HG03342 (cell line): ENCODE measurements around the gene GNAI2.
A peak's percentile ranks its signal among the peaks of the same experiment; 100 is the strongest.
"Not testable (repeated sequence)": the region's sequence is repeated elsewhere in the genome, so short reads cannot be mapped to it uniquely, and the experiment has no call there.

Source experiments
- ATAC-seq: cut with Tn5 transposase; IDR thresholded peaks from one replicate; pipeline ENCODE4 v1.9.1; 2021; ENCODE audit warnings: mild to moderate bottlenecking, moderate library complexity; ENCODE audit not compliant: unreplicated experiment

Gene GNAI2

DNA sequence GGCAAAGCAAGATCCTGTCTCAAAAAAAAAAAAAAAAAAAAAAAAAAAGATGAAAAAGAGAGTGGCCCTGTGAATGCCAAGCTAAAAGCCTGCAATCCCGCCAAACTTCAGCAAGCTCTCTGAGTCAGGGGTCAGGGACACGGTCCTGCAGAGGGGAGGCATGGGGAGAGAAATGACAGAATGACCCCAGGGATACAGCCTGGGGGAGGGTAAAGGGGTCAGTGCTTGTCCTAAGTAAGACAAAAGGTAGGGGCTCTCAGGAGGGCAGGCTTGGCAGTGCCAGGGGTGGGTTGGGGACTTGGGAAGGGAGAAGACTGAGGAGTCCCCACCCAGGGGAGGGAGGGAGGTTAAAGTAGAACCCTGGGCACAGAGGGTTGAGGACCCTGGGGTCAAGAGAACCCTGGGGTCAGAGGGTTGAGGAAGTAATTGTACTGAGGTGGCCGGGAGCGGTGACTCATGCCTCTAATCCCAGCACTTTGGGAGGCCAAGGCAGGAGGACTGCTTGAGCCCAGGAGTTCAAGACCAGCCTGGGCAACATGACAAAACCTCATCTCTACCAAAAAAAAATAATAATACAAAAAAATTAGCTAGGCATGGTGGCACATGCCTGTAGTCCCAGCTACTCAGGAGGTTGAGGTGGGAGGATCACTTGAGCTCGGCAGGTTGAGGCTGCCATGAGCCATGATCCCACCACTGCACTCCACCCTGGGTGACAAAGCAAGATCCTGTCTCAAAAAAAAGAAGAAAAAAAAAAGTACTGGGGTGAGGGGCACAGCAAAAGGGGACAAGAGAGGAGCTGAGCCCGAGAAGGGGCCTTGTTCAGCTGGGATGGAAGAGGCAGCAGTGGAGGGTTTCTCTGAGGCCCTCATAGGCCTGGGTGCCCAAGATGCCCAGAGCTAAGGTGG, 27.7 kb downstream of the GNAI2 start:
- ATAC-seq, result no peak

DNA sequence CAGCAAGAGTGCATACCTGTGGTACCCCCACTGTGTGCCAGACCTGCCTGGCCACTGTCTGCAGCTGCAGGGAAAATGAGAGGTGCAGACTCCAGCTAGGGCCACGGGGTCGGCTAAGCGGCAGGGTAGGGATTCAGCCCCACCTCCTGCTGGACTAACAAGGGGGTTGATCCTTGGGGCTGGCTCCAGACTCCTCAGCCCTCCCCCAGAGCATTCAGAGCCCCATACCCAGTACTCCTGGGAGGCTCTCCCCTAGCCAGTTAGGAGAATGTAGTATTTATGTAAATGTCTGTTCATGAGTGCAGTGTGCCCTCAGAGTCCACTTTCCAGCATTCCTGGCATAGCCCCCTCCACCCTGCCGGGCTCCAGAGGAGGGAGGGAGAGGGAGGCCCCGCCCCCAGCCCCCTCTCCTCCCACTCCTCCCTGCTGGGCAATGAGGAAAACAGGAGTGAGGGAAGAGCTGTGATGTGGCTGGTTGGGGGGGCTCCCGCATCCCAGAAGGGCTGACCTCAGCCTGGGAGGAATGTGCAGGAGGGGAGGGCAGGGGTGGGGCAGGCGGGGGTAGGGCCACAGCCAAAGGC, 28.5 kb downstream of the GNAI2 start:
- ATAC-seq, result no peak

DNA sequence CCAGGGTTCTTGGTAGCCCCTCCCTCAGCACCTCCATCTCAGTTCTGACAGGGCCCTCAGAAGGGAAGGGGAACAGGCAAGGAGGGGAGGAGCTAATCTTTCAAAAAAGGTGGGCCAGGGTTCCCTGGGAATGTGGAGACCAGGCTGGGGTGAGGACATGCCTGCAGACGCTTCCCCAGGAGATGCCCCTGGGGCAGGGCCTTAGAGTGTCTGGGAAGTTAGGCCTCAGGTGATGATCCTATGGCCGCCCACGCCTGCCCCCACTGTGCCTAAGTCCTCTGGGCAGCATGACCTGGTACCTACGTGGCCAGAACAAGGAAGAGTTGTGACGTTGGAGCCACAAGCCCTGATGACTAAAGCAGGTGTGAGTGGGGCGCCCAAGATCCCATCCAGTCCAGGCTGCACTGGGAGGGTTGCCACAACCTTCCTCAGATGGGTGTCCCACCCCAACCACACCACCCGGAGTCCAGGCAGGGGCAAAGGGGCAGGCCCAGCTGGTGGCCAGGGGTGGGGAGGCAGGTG, 29.0 kb downstream of the GNAI2 start:
- no peak for ATAC-seq

DNA sequence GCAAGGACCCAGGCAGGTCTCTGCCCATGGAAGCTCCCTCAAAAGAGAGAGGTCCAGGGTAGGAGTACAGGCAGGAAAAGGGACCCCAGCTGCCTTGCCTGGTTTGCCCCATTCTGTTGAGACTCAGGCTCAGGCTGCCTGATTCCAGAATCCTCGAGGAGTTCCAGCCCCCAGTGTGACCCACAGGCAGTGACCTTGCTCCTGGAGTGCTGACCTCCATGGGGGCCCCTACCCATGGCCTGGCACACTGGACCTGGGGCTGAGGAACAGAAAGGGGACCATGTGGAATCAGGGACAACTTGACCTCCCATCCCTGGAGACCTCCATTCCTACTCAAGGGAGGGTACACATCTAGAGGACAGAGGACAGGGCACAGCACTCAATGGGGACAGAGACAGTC, 29.6 kb downstream of the GNAI2 start:
- no peak for ATAC-seq

DNA sequence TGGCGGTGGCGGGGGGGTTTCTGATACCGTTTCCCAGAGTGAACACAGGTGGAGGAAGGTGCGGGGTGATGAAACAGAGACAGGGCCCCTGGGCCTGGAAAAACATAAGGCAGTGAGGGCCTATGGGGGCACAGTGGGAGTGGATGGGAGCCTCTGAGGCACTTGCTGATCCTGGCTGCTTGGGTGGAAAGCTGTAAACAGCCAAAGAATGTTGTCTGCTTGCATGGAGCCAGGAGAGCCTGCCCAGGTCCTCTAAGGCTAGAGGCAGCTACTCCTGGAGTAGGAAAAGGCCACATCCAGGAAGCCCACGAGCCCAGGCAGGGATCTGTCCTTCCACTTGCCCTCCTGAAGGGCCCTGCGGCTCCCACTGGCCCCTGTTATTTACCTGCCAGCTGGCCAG, 30.0 kb downstream of the GNAI2 start:
- no peak for ATAC-seq

DNA sequence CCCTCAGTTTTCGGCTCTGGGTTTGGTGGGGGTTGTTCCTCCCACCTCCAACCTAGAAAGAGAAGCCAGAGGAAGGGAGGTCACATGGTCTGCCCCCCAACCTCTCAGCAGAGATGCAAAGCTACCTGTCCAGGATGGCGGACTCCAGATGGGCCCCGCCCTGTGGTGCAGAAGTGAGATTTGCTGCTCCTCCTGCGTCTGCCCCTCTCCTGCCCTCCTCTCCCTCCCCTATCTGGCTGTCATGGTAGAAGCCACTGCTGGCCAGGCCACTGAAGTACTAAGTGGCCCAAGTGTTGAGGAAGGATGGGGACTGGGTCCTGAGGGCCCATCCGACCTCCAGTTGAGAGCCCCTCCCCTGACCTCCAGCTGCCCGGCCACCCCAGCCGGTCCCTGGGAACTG, 30.8 kb downstream of the GNAI2 start:
- ATAC-seq, result no peak

DNA sequence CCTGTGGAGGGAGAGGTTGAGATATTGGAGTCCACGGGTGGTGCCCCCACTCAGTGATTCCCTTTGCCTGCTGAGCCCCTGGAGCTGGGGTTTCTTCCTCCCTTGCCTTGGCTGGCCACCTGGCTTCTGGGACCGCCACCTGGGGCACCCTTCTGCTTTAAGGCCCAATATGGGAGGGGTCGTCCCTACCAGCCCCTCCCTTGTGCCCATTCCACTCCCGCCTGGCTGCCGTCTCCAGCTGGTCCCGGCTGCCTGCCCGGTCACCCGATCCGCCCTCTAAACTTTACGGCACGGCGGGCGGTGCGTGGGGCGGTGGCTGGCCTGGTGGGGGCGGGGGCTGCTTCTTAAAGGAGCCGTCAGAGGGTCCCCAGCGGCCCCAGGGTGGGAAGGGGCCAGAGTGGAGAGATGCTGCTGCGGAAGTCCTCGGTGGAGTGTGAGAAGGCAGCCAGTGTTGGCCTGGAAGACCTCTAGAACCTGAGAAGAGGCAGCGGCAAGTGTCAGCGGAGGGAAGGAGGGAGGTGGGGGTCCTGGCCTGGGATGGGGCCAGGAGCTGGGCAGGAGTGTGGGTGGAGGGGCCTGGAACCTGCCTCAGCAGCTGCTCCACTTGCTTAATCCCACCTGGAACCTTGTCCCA, 31.4 kb downstream of the GNAI2 start:
- no peak for ATAC-seq

DNA sequence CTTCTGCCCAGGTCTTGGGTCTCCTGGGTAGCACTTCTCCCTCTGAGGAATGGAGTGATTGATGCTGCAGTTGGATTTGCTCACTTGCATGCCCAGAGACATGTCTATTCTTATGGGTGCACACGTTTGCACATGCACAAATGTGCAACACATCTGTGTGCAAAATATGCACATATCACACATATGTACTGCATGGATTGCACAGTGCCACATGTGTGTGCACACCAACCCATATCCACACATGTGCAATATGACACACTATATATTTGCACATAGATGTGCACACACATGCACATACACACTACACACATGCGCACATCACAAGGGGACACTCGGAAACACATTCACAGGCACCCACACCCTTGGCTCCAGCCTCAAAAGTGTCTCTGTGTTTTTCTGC, 32.3 kb downstream of the GNAI2 start:
- ATAC-seq, result no peak

DNA sequence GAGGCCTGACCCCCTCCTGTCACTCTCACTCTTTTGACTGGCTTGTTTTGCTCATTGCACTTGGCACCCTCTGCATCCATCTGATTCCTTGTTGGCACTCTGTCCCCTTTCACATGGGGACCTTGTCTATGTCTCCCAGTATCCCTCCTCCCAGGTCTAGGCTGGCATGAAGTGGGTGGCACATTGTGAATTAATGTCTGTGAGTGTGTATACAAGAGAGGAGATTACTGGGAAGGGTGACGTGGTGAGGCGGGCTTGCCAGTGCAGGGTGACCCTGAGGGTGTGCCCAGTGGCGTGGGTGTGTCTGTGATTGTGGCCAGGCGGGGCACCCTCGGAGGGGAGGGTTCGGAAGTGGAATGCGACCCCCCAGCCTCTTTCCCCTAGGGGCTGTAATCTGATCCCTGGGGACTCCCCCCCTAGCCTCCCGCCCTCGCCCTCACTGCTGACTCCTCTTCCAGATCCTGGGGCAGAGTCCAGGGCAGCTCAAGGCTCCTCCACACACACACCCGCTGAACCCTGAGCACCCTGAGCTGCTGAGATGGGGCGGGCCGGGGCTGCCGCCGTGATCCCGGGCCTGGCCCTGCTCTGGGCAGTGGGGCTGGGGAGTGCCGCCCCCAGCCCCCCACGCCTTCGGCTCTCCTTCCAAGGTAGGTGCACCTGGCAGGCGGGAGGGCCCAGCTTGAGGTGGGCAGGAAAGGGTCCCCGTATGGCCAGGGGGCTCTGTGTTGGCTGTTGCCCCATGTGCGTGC, 32.9 kb downstream of the GNAI2 start, which contains the start of gene SEMA3B:
SEMA3B (plus strand) TSS at position 445 of the 749 bp plus-strand sequence; CDS start at position 539, 94 bp downstream.
- ATAC-seq, result no peak

DNA sequence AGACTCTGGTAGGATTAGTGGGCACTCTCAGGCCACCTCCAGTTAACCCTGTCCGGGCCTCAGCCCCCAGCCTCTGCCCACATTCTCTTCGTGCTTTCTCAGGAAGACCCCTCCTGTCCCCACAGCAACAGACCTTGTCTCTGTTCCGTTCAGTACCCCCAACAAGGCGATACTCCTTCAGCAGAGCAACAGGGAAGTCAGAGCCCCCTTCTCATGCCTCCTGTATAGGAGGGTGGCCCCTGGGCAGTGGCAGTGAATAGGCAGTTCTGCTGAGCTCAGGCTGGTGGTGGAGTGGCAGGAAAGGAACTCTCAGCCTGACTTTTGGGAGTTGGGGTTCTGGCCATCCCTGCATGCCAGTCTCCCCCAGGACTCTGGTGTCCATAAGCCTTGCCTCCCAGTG, 33.5 kb downstream of the GNAI2 start:
- no peak for ATAC-seq

DNA sequence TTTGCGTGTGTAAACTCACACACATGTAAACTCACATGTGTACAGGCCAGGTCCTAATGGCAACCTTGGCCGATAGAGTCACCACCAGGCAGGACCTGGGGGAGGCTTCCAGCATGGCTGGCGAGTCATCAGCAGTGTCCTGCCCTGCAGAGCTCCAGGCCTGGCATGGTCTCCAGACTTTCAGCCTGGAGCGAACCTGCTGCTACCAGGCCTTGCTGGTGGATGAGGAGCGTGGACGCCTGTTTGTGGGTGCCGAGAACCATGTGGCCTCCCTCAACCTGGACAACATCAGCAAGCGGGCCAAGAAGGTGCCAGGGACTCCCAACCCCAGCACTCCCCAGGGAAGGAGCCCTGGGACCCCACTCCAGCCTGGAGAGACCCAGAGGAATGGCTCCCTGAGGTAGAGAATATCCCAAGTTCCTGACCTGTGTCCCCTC, 34.0 kb downstream of the GNAI2 start:
- ATAC-seq, result no peak

DNA sequence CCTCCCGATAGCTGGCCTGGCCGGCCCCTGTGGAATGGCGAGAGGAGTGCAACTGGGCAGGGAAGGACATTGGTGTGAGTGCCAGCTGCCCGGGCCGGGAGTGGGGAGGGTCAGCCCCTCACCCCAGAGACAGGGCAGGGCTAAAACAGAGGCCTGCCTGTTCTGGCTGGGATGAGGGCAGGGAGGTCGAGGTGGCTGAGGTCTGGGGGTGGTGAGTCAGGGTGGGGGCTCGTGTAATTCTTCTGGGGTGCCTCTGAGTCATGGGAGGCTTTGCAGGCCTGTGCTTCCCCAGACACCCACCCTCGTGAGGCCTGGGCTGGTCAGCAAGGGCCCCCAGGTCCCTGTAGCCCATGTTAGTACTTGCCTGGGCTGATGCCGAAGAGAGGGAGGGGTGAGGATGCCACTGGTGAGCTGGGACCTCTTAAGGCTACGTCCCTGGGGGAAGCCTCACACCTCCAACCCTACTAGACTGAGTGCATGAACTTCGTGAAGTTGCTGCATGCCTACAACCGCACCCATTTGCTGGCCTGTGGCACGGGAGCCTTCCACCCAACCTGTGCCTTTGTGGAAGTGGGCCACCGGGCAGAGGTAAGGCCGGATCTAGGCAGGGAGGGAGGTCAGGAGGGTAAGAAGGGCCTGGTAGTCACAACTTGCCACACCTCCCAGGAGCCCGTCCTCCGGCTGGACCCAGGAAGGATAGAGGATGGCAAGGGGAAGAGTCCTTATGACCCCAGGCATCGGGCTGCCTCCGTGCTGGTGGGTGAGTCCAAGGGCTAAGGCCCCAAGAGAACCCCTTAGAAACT, 34.6 kb downstream of the GNAI2 start:
- no peak for ATAC-seq

DNA sequence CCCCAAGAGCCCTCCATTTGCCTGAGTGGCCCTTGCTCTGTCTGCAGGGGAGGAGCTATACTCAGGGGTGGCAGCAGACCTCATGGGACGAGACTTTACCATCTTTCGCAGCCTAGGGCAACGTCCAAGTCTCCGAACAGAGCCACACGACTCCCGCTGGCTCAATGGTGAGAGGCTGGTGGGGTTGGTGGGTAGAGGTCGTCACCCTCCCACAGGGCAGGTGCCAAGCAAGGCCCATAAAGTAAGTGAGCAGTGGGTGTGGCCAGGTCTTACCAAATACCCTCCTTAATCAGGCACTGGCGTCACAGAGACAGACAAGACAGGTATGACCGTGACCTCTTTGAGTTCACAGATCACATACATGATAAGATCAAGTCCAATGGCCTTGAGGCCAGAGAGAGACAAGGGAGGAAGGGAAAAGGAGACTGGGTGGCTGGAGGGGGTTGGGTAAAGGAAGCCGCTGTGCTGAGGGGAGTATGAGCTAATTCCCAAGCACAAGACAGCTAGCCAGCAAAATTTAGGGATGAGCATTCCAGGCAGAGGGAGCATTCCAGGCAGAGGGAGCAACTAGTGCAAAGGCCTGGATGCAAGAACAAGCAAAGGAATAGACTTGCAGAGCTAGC, 35.4 kb downstream of the GNAI2 start:
- no peak for ATAC-seq

DNA sequence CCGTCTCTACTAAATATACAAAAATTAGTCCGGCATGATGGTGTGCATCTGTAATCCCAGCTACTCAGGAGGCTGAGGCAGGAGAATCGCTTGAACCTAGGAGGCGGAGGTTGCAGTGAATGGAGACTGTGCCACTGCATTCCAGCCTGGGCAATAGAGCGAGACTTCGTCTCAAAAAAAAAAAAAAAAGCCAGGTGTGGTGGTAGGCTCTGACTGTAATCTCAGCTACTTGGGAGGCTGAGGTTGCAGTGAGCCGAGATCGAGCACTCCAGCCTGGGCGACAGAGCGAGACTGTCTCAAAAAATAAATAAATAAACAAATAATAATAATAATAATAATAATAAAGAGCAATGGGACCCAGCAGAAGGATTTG, 36.5 kb downstream of the GNAI2 start:
- ATAC-seq, result not testable (repeated sequence)

DNA sequence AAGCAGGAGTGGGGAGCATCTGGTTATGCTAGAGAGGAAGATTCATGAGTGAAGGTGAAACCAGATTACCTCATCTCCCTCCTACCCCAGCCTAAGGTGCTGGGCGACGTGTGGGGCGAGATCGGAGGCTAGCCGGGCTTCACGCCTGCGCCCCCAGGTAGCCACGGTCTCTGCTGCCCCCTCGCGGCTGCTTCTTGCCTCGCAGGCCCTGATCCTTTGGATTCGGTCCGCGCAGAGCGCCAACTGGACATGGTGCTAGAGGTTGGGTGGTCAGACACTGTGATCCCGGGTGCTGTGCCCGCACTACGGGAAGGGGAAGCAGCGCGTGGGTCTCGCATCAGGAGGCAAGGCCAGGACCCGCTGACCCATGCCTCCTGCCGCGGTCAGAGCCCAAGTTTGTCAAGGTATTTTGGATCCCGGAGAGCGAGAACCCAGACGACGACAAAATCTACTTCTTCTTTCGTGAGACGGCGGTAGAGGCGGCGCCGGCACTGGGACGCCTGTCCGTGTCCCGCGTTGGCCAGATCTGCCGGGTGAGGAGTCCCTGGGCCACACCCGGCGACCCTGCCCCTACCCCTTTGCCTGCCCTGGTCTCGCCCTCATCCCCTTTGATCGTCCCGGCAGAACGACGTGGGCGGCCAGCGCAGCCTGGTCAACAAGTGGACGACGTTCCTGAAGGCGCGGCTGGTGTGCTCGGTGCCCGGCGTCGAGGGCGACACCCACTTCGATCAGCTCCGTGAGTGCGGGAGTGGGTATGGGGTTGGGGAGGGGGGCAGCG, 37.1 kb downstream of the GNAI2 start:
- ATAC-seq, result peak; percentile 81

DNA sequence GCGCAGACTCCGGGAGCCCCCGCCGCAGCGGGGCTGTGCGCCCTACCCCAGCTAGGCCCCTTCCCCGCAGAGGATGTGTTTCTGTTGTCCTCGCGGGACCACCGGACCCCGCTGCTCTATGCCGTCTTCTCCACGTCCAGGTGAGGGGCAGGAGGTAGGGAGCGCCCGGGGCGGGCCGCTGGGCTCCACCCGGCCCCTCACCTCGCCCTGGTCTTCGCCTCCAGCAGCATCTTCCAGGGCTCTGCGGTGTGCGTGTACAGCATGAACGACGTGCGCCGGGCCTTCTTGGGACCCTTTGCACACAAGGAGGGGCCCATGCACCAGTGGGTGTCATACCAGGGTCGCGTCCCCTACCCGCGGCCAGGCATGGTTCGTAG, 37.7 kb downstream of the GNAI2 start:
- no peak for ATAC-seq

DNA sequence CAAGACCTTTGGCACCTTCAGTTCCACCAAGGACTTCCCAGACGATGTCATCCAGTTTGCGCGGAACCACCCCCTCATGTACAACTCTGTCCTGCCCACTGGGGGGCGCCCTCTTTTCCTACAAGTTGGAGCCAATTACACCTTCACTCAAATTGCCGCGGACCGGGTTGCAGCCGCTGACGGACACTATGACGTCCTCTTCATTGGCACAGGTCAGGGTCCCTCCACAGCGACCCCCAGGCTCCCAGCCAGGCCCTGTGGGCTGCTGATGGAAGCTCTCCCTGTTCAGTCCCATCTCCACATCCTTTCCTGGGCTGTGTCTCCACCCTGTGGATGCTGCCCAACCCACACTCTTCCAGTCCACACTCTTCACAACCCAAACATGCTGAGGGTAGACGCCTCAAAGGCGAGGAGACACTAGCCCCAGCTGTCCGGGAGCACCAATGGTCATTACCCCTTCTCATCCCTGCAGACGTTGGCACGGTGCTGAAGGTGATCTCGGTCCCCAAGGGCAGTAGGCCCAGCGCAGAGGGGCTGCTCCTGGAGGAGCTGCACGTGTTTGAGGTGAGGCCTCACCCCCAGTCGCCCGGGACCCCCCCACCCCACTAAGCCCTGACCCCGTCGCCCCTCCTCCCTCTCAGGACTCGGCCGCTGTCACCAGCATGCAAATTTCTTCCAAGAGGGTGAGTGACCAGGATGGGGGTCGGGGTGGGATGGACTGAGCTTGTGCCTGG, 38.5 kb downstream of the GNAI2 start:
- ATAC-seq, result no peak
